Liver (tissue), 3 donors: ENCODE results near the gene AQP9.
A peak's percentile ranks its signal among the peaks of the same experiment; 100 is the strongest.

Source experiments
- ATF3 ChIP-seq: IDR thresholded peaks from 2 replicates; pipeline ENCODE4 v1.6.1; 2016; ENCODE audit warnings: antibody characterized with exemption
- EGR1 ChIP-seq, 2 donors: IDR thresholded peaks; 2 replicates each; pipeline ENCODE4 v1.6.1; 2016 to 2018; ENCODE audit warnings: antibody characterized with exemption in 2 of 2, low read depth in 2 of 2
- FOXA1 ChIP-seq: IDR thresholded peaks from 2 replicates; pipeline ENCODE4 v1.6.1; 2016; ENCODE audit warnings: antibody characterized with exemption
- GABPA ChIP-seq, 2 donors: IDR thresholded peaks in 1 of 2; conservative IDR thresholded peaks in 1 of 2; 2 replicates each; pipeline ENCODE4 v1.6.1; 2016; ENCODE audit warnings: antibody characterized with exemption in 2 of 2, mild to moderate bottlenecking in 1 of 2, moderate library complexity in 1 of 2
- HNF4G ChIP-seq: IDR thresholded peaks from 2 replicates; pipeline ENCODE4 v1.6.1; 2016; ENCODE audit warnings: antibody characterized with exemption
- MAX ChIP-seq: IDR thresholded peaks from 2 replicates; pipeline ENCODE4 v1.6.1; 2016; ENCODE audit warnings: antibody characterized with exemption
- NR2F2 ChIP-seq: IDR thresholded peaks from 2 replicates; pipeline ENCODE4 v1.6.1; 2016; ENCODE audit warnings: antibody characterized with exemption
- RAD21 ChIP-seq, 2 donors: IDR thresholded peaks; 2 replicates each; pipeline ENCODE4 v1.6.1; 2016; ENCODE audit warnings: antibody characterized with exemption in 2 of 2, mild to moderate bottlenecking in 2 of 2
- REST ChIP-seq: IDR thresholded peaks from 2 replicates; pipeline ENCODE4 v1.6.1; 2016; ENCODE audit warnings: antibody characterized with exemption, mild to moderate bottlenecking
- SP1 ChIP-seq: IDR thresholded peaks from 2 replicates; pipeline ENCODE4 v1.6.1; 2018; ENCODE audit warnings: antibody characterized with exemption, mild to moderate bottlenecking
- TAF1 ChIP-seq: conservative IDR thresholded peaks from 2 replicates; pipeline ENCODE4 v1.6.1; 2016; ENCODE audit warnings: antibody characterized with exemption, mild to moderate bottlenecking
- YY1 ChIP-seq: IDR thresholded peaks from 2 replicates; pipeline ENCODE4 v1.6.1; 2016; ENCODE audit warnings: antibody characterized with exemption, mild to moderate bottlenecking
- ZBTB33 ChIP-seq: IDR thresholded peaks from 2 replicates; pipeline ENCODE4 v1.6.1; 2016; ENCODE audit warnings: antibody characterized with exemption
- TF ChIP-seq, protein P1 (sequence below): fragments of 150-350 bp; IDR thresholded peaks from 2 replicates; pipeline ENCODE4 v1.5.1; 2017; ENCODE audit warnings: improper control_type of control experiment, low read depth, low read length; ENCODE audit not compliant: missing input control
- donor health status: healthy.
- donor health status: healthy.

GRCh38 chr15:58095415-58095814 is 42.8 kb upstream of the AQP9 start:
- TF ChIP-seq, protein P1, sequence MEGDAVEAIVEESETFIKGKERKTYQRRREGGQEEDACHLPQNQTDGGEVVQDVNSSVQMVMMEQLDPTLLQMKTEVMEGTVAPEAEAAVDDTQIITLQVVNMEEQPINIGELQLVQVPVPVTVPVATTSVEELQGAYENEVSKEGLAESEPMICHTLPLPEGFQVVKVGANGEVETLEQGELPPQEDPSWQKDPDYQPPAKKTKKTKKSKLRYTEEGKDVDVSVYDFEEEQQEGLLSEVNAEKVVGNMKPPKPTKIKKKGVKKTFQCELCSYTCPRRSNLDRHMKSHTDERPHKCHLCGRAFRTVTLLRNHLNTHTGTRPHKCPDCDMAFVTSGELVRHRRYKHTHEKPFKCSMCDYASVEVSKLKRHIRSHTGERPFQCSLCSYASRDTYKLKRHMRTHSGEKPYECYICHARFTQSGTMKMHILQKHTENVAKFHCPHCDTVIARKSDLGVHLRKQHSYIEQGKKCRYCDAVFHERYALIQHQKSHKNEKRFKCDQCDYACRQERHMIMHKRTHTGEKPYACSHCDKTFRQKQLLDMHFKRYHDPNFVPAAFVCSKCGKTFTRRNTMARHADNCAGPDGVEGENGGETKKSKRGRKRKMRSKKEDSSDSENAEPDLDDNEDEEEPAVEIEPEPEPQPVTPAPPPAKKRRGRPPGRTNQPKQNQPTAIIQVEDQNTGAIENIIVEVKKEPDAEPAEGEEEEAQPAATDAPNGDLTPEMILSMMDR, result no peak
- TF ChIP-seq TAF1, result no peak
- peak; percentile 78 for TF ChIP-seq MAX
- peak; percentile 66 for TF ChIP-seq REST
- TF ChIP-seq ATF3, result peak; percentile 31
- TF ChIP-seq EGR1 (IDR thresholded peaks at IDR 0.05; ENCODE audit: low read depth in 2 of 2), result peak in 1 of 2 donors; percentile 10
- peak; percentile 55 to 70 for TF ChIP-seq RAD21 (IDR thresholded peaks at IDR 0.05)
- peak; percentile 79 for TF ChIP-seq YY1
- TF ChIP-seq HNF4G, result peak; percentile 81
- peak; percentile 93 for TF ChIP-seq SP1
- TF ChIP-seq FOXA1, result peak; percentile 98
- peak; percentile 66 for TF ChIP-seq ZBTB33
- peak; percentile 17 to 54 for TF ChIP-seq GABPA (IDR thresholded peaks at IDR 0.05 in 1 of 2, conservative IDR thresholded peaks at IDR 0.05 in 1 of 2)
- TF ChIP-seq NR2F2, result no peak
